Myocyte (in vitro differentiated cells): ENCODE data around the gene CTNNBIP1. TPM values are rescaled to one million over a fixed set of nuclear protein-coding genes. Genes with fewer than 3 reads are reported as not detected.
A peak's percentile ranks its signal among the peaks of the same experiment; 100 is the strongest.
"Not testable (repeated sequence)": the region's sequence is repeated elsewhere in the genome, so short reads cannot be mapped to it uniquely, and the experiment has no call there.

ENCODE experiments used
- DNase-seq: peaks from one replicate; pipeline ENCODE4 v3.0.0-alpha.2; 2012; ENCODE audit warnings: low read depth
- polyA plus RNA-seq: library from polyadenylated mRNA; unstranded; fragments of >200 nt; gene quantifications from one replicate; pipeline ENCODE4 v1.2.1, GENCODE V29; 2012; ENCODE audit warnings: missing spikeins
- total RNA-seq: library from RNA; depleted of rRNA; stranded (reverse); fragments of >200 nt; gene quantifications from 2 replicates; pipeline ENCODE4 v1.2.3, GENCODE V29; 2014

The CTNNBIP1 gene
- 19.6 and 26.0 TPM in 2 replicates for total RNA-seq
- polyA plus RNA-seq, result 23.9 TPM

- no peak for DNase-seq
Measured at GRCh38 chr1:9910076-9910422, at the start of gene CTNNBIP1. Gene CTNNBIP1 (minus strand): TSS chr1:9910269. CDS start chr1:9872064, 38,205 bp downstream.

GRCh38 chr1:9957726-9958125 is 47.7 kb upstream of the CTNNBIP1 start:
- no peak for DNase-seq

GRCh38 chr1:9946315-9946714 is 36.2 kb upstream of the CTNNBIP1 start:
- DNase-seq, result no peak

GRCh38 chr1:9942939-9943788 is 33.1 kb upstream of the CTNNBIP1 start, which contains the start of the genes LZIC and NMNAT1:
Gene LZIC (minus strand): TSS chr1:9943391. CDS start chr1:9936619, 6,772 bp downstream.
Gene NMNAT1 (plus strand): TSS chr1:9943475. CDS start chr1:9972074, 28,599 bp downstream.
- peak; percentile 94 for DNase-seq

GRCh38 chr1:9942399-9942938 is 32.4 kb upstream of the CTNNBIP1 start:
- DNase-seq, result peak; percentile 63

- no peak for DNase-seq
Measured at GRCh38 chr1:9929431-9930385, 19.6 kb upstream of the CTNNBIP1 start.

- DNase-seq, result no peak
Measured at GRCh38 chr1:9927259-9927658, 17.2 kb upstream of the CTNNBIP1 start.

- DNase-seq, result no peak
Measured at GRCh38 chr1:9922342-9922741, 12.3 kb upstream of the CTNNBIP1 start.

- DNase-seq, result no peak
Measured at GRCh38 chr1:9920606-9921005, 10.5 kb upstream of the CTNNBIP1 start.

GRCh38 chr1:9917901-9918300 is 7.8 kb upstream of the CTNNBIP1 start:
- DNase-seq, result no peak

- DNase-seq, result not testable (repeated sequence)
Measured at GRCh38 chr1:9917495-9917894, 7.4 kb upstream of the CTNNBIP1 start.

- DNase-seq, result no peak
Measured at GRCh38 chr1:9916452-9916851, 6.4 kb upstream of the CTNNBIP1 start.

- no peak for DNase-seq
Measured at GRCh38 chr1:9914610-9914937, 4.5 kb upstream of the CTNNBIP1 start.

GRCh38 chr1:9912264-9912936 is 2.3 kb upstream of the CTNNBIP1 start:
- DNase-seq, result no peak

- peak; percentile 99 for DNase-seq
Measured at GRCh38 chr1:9910423-9911178, 532 bp upstream of the CTNNBIP1 start.

- no peak for DNase-seq
Measured at GRCh38 chr1:9909234-9910046, 629 bp downstream of the CTNNBIP1 start.

- DNase-seq, result no peak
Measured at GRCh38 chr1:9908871-9909233, 1.2 kb downstream of the CTNNBIP1 start.

- no peak for DNase-seq
Measured at GRCh38 chr1:9907441-9907840, 2.6 kb downstream of the CTNNBIP1 start.

GRCh38 chr1:9906466-9906865 is 3.6 kb downstream of the CTNNBIP1 start:
- DNase-seq, result peak; percentile 53

GRCh38 chr1:9905010-9905409 is 5.1 kb downstream of the CTNNBIP1 start:
- DNase-seq, result peak; percentile 41
